ENCODE results near the gene DLGAP4.

DNA sequence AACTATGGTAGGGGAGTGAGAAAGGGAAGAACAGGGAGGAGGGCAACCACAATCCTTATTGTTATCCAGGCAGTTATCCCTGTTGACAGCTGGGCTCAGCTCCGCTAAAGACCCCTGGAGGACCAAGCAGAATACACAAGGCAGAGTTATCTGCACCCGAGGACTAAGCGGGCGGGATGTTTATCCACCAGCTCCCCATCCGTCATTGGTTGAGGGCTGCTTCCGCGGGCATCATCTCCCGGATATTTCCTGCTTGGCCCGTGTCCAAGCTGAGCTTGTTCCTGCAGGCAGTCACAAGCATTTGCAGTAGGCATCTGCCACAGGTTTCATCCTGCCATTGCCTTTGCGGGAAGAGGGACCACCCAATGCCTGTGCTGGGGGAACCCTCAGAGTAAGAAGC is 102.1 kb downstream of the DLGAP4 start:
- TF ChIP-seq EZH2phosphoT487 (IDR thresholded peaks at IDR 0.05; ENCODE audit: borderline replicate concordance, low read depth) = no peak
- no peak for TF ChIP-seq TAF1 (IDR thresholded peaks at IDR 0.05; ENCODE audit: borderline replicate concordance, low read depth, low read length)
- no peak for TF ChIP-seq JUND (IDR thresholded peaks at IDR 0.05)
- no peak for TF ChIP-seq MAX (IDR thresholded peaks at IDR 0.05; ENCODE audit: low read depth)
- TF ChIP-seq, protein P1, sequence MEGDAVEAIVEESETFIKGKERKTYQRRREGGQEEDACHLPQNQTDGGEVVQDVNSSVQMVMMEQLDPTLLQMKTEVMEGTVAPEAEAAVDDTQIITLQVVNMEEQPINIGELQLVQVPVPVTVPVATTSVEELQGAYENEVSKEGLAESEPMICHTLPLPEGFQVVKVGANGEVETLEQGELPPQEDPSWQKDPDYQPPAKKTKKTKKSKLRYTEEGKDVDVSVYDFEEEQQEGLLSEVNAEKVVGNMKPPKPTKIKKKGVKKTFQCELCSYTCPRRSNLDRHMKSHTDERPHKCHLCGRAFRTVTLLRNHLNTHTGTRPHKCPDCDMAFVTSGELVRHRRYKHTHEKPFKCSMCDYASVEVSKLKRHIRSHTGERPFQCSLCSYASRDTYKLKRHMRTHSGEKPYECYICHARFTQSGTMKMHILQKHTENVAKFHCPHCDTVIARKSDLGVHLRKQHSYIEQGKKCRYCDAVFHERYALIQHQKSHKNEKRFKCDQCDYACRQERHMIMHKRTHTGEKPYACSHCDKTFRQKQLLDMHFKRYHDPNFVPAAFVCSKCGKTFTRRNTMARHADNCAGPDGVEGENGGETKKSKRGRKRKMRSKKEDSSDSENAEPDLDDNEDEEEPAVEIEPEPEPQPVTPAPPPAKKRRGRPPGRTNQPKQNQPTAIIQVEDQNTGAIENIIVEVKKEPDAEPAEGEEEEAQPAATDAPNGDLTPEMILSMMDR (IDR thresholded peaks at IDR 0.05) = no peak
- TF ChIP-seq RAD21 (IDR thresholded peaks at IDR 0.05; ENCODE audit: low read length) = no peak
- no peak for TF ChIP-seq NRF1 (IDR thresholded peaks at IDR 0.05; ENCODE audit: low read depth, low read length)
- no peak for TF ChIP-seq USF2 (IDR thresholded peaks at IDR 0.05; ENCODE audit: borderline replicate concordance, low read depth, low read length)
- no peak for TF ChIP-seq ZBTB33 (IDR thresholded peaks at IDR 0.05; ENCODE audit: borderline replicate concordance, low read depth)

Data from SK-N-SH (cell line).